Measurements from ENCODE around the gene CLCN4. TPM values are rescaled to one million over a fixed set of nuclear protein-coding genes. Genes with fewer than 3 reads are reported as not detected.

CLCN4 gene
- total RNA-seq, 2 donors from 2014 or later: 22.2 to 22.8 TPM

- intact Hi-C loops (cut with DNase I): no loop called here
- DNase-seq: no peak
- no peak for ATAC-seq
These were observed 102.9 kb downstream of the CLCN4 start for GRCh38 chrX:10259716-10260115.

- no peak for DNase-seq
- intact Hi-C loops (cut with DNase I): no loop called here
- no peak for ATAC-seq
These were observed 109.0 kb downstream of the CLCN4 start for GRCh38 chrX:10265775-10266174.

GRCh38 chrX:10278716-10279115 lies 121.9 kb downstream of the CLCN4 start:
- intact Hi-C loops (cut with DNase I): no loop called here
- DNase-seq (no peak), ATAC-seq (no peak)

DNA sequence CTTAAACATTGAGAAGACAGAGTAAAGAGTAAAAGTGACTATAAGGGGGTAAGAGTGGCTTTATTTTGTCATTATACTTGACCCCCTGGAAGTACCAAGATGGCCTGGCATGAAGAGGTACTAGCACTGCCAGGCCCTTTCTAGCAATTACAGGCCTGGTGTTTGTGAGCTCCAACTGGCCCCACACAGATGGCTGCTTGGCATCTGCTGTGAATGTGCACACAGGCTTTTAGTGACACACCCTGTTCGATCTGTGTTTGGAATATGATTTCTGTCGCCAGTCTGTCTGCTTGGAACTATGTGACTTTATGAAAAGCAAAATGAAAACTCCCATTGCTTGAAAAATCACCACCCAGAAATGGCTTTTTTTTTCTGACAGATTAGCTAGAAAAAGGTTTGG lies 123.3 kb downstream of the CLCN4 start:
- no peak for ATAC-seq
- intact Hi-C loops (cut with DNase I): no loop called here
- peak; percentile 21 for DNase-seq

GRCh38 chrX:10282490-10282889 lies 125.7 kb downstream of the CLCN4 start:
- DNase-seq: no peak
- intact Hi-C loops (cut with DNase I): no loop called here
- no peak for ATAC-seq

DNA sequence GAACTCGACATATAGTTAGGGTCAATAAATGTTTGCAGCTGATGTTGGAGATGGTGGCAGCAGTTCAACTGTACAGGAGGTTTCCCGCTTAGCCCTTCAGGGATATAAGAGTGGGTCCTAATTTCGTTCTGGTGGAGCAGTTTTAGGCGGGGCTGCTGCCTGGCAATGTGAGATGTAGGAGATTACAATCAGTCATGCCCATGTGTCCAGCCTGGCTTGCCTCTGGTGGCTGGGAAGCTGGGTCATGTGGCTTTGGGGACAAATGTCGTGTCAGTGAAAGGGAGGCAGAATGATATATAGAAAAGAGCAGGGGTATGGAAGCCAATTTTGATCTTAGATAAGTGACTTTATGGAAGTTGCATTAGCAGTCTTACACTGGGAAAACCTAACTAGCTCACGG lies 129.4 kb downstream of the CLCN4 start:
- intact Hi-C loops (cut with DNase I): no loop called here
- no peak for ATAC-seq
- DNase-seq: no peak

Other genes with a start within 250 kb of the CLCN4 start
- gene CLDN34, start 189.6 kb upstream of the CLCN4 start, total RNA-seq: not detected